NCI-H345 treated with DMSO at 0.1 percent for 48 hours (cell line): ENCODE results near the gene SLCO3A1.
"Not testable (repeated sequence)": the region's sequence is repeated elsewhere in the genome, so short reads cannot be mapped to it uniquely, and the experiment has no call there.

Source experiments
- DNase-seq: peaks from one replicate; lab custom pipeline; 2025; ENCODE audit not compliant: unreplicated experiment; lab: John Stamatoyannopoulos, UW

Gene SLCO3A1

GRCh38 chr15:92028389-92028724 lies 174.8 kb downstream of the SLCO3A1 start:
- DNase-seq = no peak

GRCh38 chr15:92029767-92030166 lies 176.3 kb downstream of the SLCO3A1 start:
- no peak for DNase-seq

- DNase-seq = no peak
These were observed 179.8 kb downstream of the SLCO3A1 start for GRCh38 chr15:92033314-92033713.

GRCh38 chr15:92033723-92034122 lies 180.2 kb downstream of the SLCO3A1 start:
- no peak for DNase-seq

- DNase-seq = no peak
These were observed 180.7 kb downstream of the SLCO3A1 start for GRCh38 chr15:92034227-92034626.

- no peak for DNase-seq
These were observed 182.0 kb downstream of the SLCO3A1 start for GRCh38 chr15:92035551-92035950.

GRCh38 chr15:92035961-92036360 lies 182.5 kb downstream of the SLCO3A1 start:
- no peak for DNase-seq

GRCh38 chr15:92037491-92037890 lies 184.0 kb downstream of the SLCO3A1 start:
- no peak for DNase-seq

GRCh38 chr15:92040350-92040749 lies 186.8 kb downstream of the SLCO3A1 start:
- DNase-seq = no peak

- DNase-seq = no peak
These were observed 187.9 kb downstream of the SLCO3A1 start for GRCh38 chr15:92041371-92041770.

- no peak for DNase-seq
These were observed 189.8 kb downstream of the SLCO3A1 start for GRCh38 chr15:92043283-92043682.

GRCh38 chr15:92044203-92044909 lies 190.8 kb downstream of the SLCO3A1 start:
- no peak for DNase-seq

GRCh38 chr15:92047900-92048299 lies 194.4 kb downstream of the SLCO3A1 start:
- DNase-seq = no peak

GRCh38 chr15:92048739-92049138 lies 195.2 kb downstream of the SLCO3A1 start:
- DNase-seq = no peak

GRCh38 chr15:92049290-92049989 lies 195.9 kb downstream of the SLCO3A1 start:
- no peak for DNase-seq

- no peak for DNase-seq
These were observed 196.9 kb downstream of the SLCO3A1 start for GRCh38 chr15:92050220-92050898.

- no peak for DNase-seq
These were observed 198.2 kb downstream of the SLCO3A1 start for GRCh38 chr15:92051716-92052115.

GRCh38 chr15:92053753-92054316 lies 200.3 kb downstream of the SLCO3A1 start:
- no peak for DNase-seq

- no peak for DNase-seq
These were observed 203.4 kb downstream of the SLCO3A1 start for GRCh38 chr15:92056875-92057274.

GRCh38 chr15:92059036-92059970 lies 205.8 kb downstream of the SLCO3A1 start:
- no peak for DNase-seq

GRCh38 chr15:92059971-92060311 lies 206.4 kb downstream of the SLCO3A1 start:
- DNase-seq = not testable (repeated sequence)
